ENCODE measurements around the gene SLIT3. TPM values are rescaled to one million over a fixed set of nuclear protein-coding genes. Genes with fewer than 3 reads are reported as not detected.
A peak's percentile ranks its signal among the peaks of the same experiment; 100 is the strongest.

The SLIT3 gene
- total RNA-seq, 1 donor from 2014 or later = 31.8 TPM

- TF ChIP-seq CTCF (IDR thresholded peaks at IDR 0.05) = no peak
- Mint-ChIP-seq H3K4me3 (ENCODE audit: unreplicated experiment) (no peak overlapping the region), H3K36me3 (ENCODE audit: unreplicated experiment) (peaks cover 8% of the 10 kb centered on the region), H3K4me1 (ENCODE audit: unreplicated experiment) (no peaks in the 10 kb centered on the region), H3K27me3 (ENCODE audit: unreplicated experiment) (no peaks in the 10 kb centered on the region), H3K9me3 (ENCODE audit: unreplicated experiment) (peaks cover 4% of the 10 kb centered on the region), H3K27ac (ENCODE audit: unreplicated experiment) (no peak overlapping the region)
- DNase-seq (ENCODE audit: extremely low spot score, unreplicated experiment) = peak; percentile 11
Measured at GRCh38 chr5:168723037-168723436, 577.9 kb downstream of the SLIT3 start.

GRCh38 chr5:168721966-168722365 is 579.0 kb downstream of the SLIT3 start:
- Mint-ChIP-seq H3K27ac (ENCODE audit: unreplicated experiment) (no peak overlapping the region), H3K4me1 (ENCODE audit: unreplicated experiment) (no peaks in the 10 kb centered on the region), H3K9me3 (ENCODE audit: unreplicated experiment) (no peaks in the 10 kb centered on the region), H3K36me3 (ENCODE audit: unreplicated experiment) (peaks cover 5% of the 10 kb centered on the region), H3K27me3 (ENCODE audit: unreplicated experiment) (no peaks in the 10 kb centered on the region), H3K4me3 (ENCODE audit: unreplicated experiment) (no peak overlapping the region)
- TF ChIP-seq CTCF (IDR thresholded peaks at IDR 0.05) = no peak
- DNase-seq (ENCODE audit: extremely low spot score, unreplicated experiment) = peak; percentile 42

- H3K36me3 Mint-ChIP-seq (ENCODE audit: unreplicated experiment) = peaks cover 5% of the 10 kb centered on the region
- H3K4me3 Mint-ChIP-seq (ENCODE audit: unreplicated experiment) = no peak overlapping the region
- H3K27me3 Mint-ChIP-seq (ENCODE audit: unreplicated experiment) = no peaks in the 10 kb centered on the region
- H3K4me1 Mint-ChIP-seq (ENCODE audit: unreplicated experiment) = no peaks in the 10 kb centered on the region
- no peak overlapping the region for H3K27ac Mint-ChIP-seq (ENCODE audit: unreplicated experiment)
- peak; percentile 56 for DNase-seq (ENCODE audit: extremely low spot score, unreplicated experiment)
- no peak for TF ChIP-seq CTCF (IDR thresholded peaks at IDR 0.05)
- no peaks in the 10 kb centered on the region for H3K9me3 Mint-ChIP-seq (ENCODE audit: unreplicated experiment)
Measured at GRCh38 chr5:168721002-168721753, 579.8 kb downstream of the SLIT3 start.

- Mint-ChIP-seq H3K27ac (ENCODE audit: unreplicated experiment) (no peak overlapping the region), H3K4me3 (ENCODE audit: unreplicated experiment) (no peak overlapping the region), H3K36me3 (ENCODE audit: unreplicated experiment) (peaks cover 5% of the 10 kb centered on the region), H3K27me3 (ENCODE audit: unreplicated experiment) (no peaks in the 10 kb centered on the region), H3K4me1 (ENCODE audit: unreplicated experiment) (no peaks in the 10 kb centered on the region), H3K9me3 (ENCODE audit: unreplicated experiment) (no peaks in the 10 kb centered on the region)
- DNase-seq (ENCODE audit: extremely low spot score, unreplicated experiment) = peak; percentile 38
- no peak for TF ChIP-seq CTCF (IDR thresholded peaks at IDR 0.05)
Measured at GRCh38 chr5:168720575-168720974, 580.4 kb downstream of the SLIT3 start.

GRCh38 chr5:168714046-168714445 is 586.9 kb downstream of the SLIT3 start:
- Mint-ChIP-seq H3K4me1 (ENCODE audit: unreplicated experiment) (peaks cover 20% of the 10 kb centered on the region), H3K27me3 (ENCODE audit: unreplicated experiment) (no peaks in the 10 kb centered on the region), H3K9me3 (ENCODE audit: unreplicated experiment) (no peaks in the 10 kb centered on the region), H3K27ac (ENCODE audit: unreplicated experiment) (no peak overlapping the region), H3K36me3 (ENCODE audit: unreplicated experiment) (peaks cover 2% of the 10 kb centered on the region), H3K4me3 (ENCODE audit: unreplicated experiment) (no peak overlapping the region)
- TF ChIP-seq CTCF (IDR thresholded peaks at IDR 0.05) = no peak
- DNase-seq (ENCODE audit: extremely low spot score, unreplicated experiment) = peak; percentile 27
